AG09319 (cell line): ENCODE measurements around the gene PKN1.

Source experiments
- DNase-seq: peaks from one replicate; pipeline ENCODE4 v3.0.0-alpha.2; 2010; ENCODE audit warnings: low read depth; ENCODE audit errors: extremely low read depth
- CTCF ChIP-seq: IDR thresholded peaks from 2 replicates; pipeline ENCODE4 v1.5.1; 2011; ENCODE audit warnings: low read depth, mild to moderate bottlenecking, inconsistent platforms, low read length, moderate library complexity

The PKN1 gene

GRCh38 chr19:14432791-14433553 is at the start of gene PKN1:
Gene PKN1, plus strand, starts transcription at chr19:14433306. Its CDS starts 216 bp downstream, at chr19:14433522.
- no peak for DNase-seq
- no peak for TF ChIP-seq CTCF

- TF ChIP-seq CTCF: no peak; the same call in 1 of the 2 replicates
- no peak for DNase-seq
Observed at GRCh38 chr19:14383661-14384555, 49.2 kb upstream of the PKN1 start.

- no peak for TF ChIP-seq CTCF
Observed at GRCh38 chr19:14385492-14385891, 47.6 kb upstream of the PKN1 start.

GRCh38 chr19:14390548-14390947 is 42.6 kb upstream of the PKN1 start:
- no peak for TF ChIP-seq CTCF
- no peak for DNase-seq

More at GRCh38 chr19:14385492-14385891, 47.6 kb upstream of the PKN1 start:
- DNase-seq: no peak

GRCh38 chr19:14391156-14391821 is 41.8 kb upstream of the PKN1 start:
- no peak for DNase-seq
- TF ChIP-seq CTCF: no peak

GRCh38 chr19:14393329-14393728 is 39.8 kb upstream of the PKN1 start:
- TF ChIP-seq CTCF: no peak
- no peak for DNase-seq
